Sigmoid colon (tissue), 4 donors: Measurements from ENCODE around the gene NEK4.

Experiments
- CTCF ChIP-seq, 4 experiments: fragments of 450-650 bp in 3 of 4; fragments of 200-600 bp in 1 of 4; IDR thresholded peaks; one replicate each; pipeline ENCODE4 v1.5.1; 2016 to 2019; ENCODE audit warnings: antibody characterized with exemption in 4 of 4, mild to moderate bottlenecking in 3 of 4, moderate library complexity in 2 of 4
- EP300 ChIP-seq, 4 donors: sonication (generic); formaldehyde crosslinking; IDR thresholded peaks; one replicate each; pipeline ENCODE4 v1.6.1; 2017; ENCODE audit warnings: antibody characterized with exemption in 4 of 4
- POLR2A ChIP-seq, 2 donors: fragments of 450-650 bp; IDR thresholded peaks; one replicate each; pipeline ENCODE4 v1.6.1; 2016; ENCODE audit warnings: antibody characterized with exemption in 2 of 2, mild to moderate bottlenecking in 2 of 2, moderate library complexity in 2 of 2

- TF ChIP-seq CTCF (IDR thresholded peaks at IDR 0.05) (no peak), POLR2A (IDR thresholded peaks at IDR 0.05) (peak; percentile 44 to 52), EP300 (IDR thresholded peaks at IDR 0.05) (no peak)
Observed at GRCh38 chr3:52770496-52771333, at the start of gene NEK4.
